GM12878 (cell line): ENCODE data around the gene MACROD2. TPM values are rescaled to one million over a fixed set of nuclear protein-coding genes. Genes with fewer than 3 reads are reported as not detected.

Experiments
- ATAC-seq: fragments of 200-7000 bp; cut with Tn5 transposase; 3 replicates; pipeline ENCODE4 v1.9.1; 2020; ENCODE audit warnings: mild to moderate bottlenecking, moderate library complexity
- BruUV-seq: library from RNA; stranded (reverse); fragments of 400-500 nt; replicated peaks from 2 replicates; lab custom pipeline; 2021; lab: Mats Ljungman, UMichigan
- CTCF ChIA-PET: fragments of 300-600 bp; sonication (Branson Sonifier 250); formaldehyde crosslinking; extraction: SDS; loops from one replicate; lab custom pipeline; 2021; ENCODE audit warnings: inconsistent platforms; lab: Yijun Ruan, JAX
- POLR2A ChIA-PET: fragments of 350-600 bp; formaldehyde crosslinking; extraction: SDS; loops from one replicate; lab custom pipeline; 2021; ENCODE audit warnings: inconsistent platforms; lab: Charles Lee
- RAD21 ChIA-PET: fragments of 300-600 bp; sonication (Branson Sonifier 250); formaldehyde crosslinking; loops from one replicate; lab custom pipeline; 2023; ENCODE audit warnings: antibody characterized with exemption; ENCODE audit not compliant: unreplicated experiment; lab: Charles Lee
- SMC1A ChIA-PET: fragments of 300-600 bp; sonication (Branson Sonifier 250); formaldehyde crosslinking; loops from one replicate; lab custom pipeline; 2023; ENCODE audit not compliant: unreplicated experiment, uncharacterized antibody; lab: Charles Lee
- DNase-seq: peaks from one replicate; pipeline ENCODE4 v3.0.0-alpha.2; 2011; ENCODE audit warnings: low read depth, low spot score
- FAIRE-seq: peaks from 3 replicates; lab custom pipeline; 2011; peaks lifted over from hg19 to GRCh38; lab: Jason Lieb, UNC
- H2AFZ ChIP-seq: 2 replicates; pipeline ENCODE4 v1.6.0; 2011; ENCODE audit warnings: low read depth, low read length, control low read depth; ENCODE audit not compliant: control insufficient read depth
- H3K27ac ChIP-seq: 2 replicates; pipeline ENCODE4 v1.5.1; 2011; ENCODE audit warnings: control low read depth; ENCODE audit not compliant: control insufficient read depth, insufficient read depth
- H3K27me3 ChIP-seq, 2 experiments: replicated peaks in 1 of 2; 2 replicates each; pipeline versions ENCODE4 v1.6.0 to v1.6.1; 2011; ENCODE audit warnings: low read length in 1 of 2; ENCODE audit not compliant: control insufficient read depth in 2 of 2, insufficient read depth in 2 of 2
- H3K36me3 ChIP-seq, 2 experiments: 2 replicates each; pipeline ENCODE4 v1.5.1; 2011; ENCODE audit warnings: low read length in 1 of 2; ENCODE audit not compliant: control insufficient read depth in 2 of 2, insufficient read depth in 2 of 2
- H3K4me1 ChIP-seq: 2 replicates; pipeline ENCODE4 v1.6.1; 2011; ENCODE audit warnings: mild to moderate bottlenecking, low read length, moderate library complexity, mixed read lengths; ENCODE audit not compliant: control insufficient read depth, insufficient read depth
- H3K4me2 ChIP-seq: 2 replicates; pipeline ENCODE4 v1.6.0; 2011; ENCODE audit warnings: control low read depth; ENCODE audit not compliant: control insufficient read depth, insufficient read depth
- H3K4me3 ChIP-seq: fragments of 200-600 bp; sonication (generic); 2 replicates; pipeline ENCODE4 v1.5.1; 2016
- H3K79me2 ChIP-seq: 2 replicates; pipeline ENCODE4 v1.6.0; 2011; ENCODE audit warnings: low read length; ENCODE audit not compliant: control insufficient read depth, insufficient read depth
- H3K9ac ChIP-seq: 2 replicates; pipeline ENCODE4 v1.8.0; 2011; ENCODE audit warnings: low read length, control low read depth, mixed read lengths; ENCODE audit not compliant: control insufficient read depth, insufficient read depth
- H3K9me3 ChIP-seq: replicated peaks from 3 replicates; pipeline ENCODE4 v1.5.1; 2011; ENCODE audit warnings: mild to moderate bottlenecking, low read length; ENCODE audit not compliant: control insufficient read depth, insufficient read depth
- H4K20me1 ChIP-seq: 2 replicates; pipeline ENCODE4 v1.6.0; 2011; ENCODE audit not compliant: control insufficient read depth, insufficient read depth
- BRCA1 ChIP-seq: IDR thresholded peaks from 2 replicates; pipeline ENCODE4 v1.6.1; 2011; ENCODE audit warnings: low read depth, low read length, improper control_type of control experiment
- CBX3 ChIP-seq: fragments of 200-600 bp; sonication (generic); IDR thresholded peaks from 2 replicates; pipeline ENCODE4 v1.6.1; 2016; ENCODE audit warnings: low read depth, borderline replicate concordance
- LARP7 ChIP-seq: fragments of 450-650 bp; IDR thresholded peaks from 2 replicates; pipeline ENCODE4 v1.6.1; 2017; ENCODE audit warnings: mild to moderate bottlenecking
- NFIC ChIP-seq: IDR thresholded peaks from 2 replicates; pipeline ENCODE4 v1.6.1; 2012; ENCODE audit warnings: low read depth, mild to moderate bottlenecking, inconsistent platforms, low read length, moderate library complexity
- PAX5 ChIP-seq: IDR thresholded peaks from 2 replicates; pipeline ENCODE4 v1.6.1; 2011; ENCODE audit warnings: low read depth, low read length, borderline replicate concordance
- POLR2A ChIP-seq: IDR thresholded peaks from 2 replicates; pipeline ENCODE4 v1.6.1; 2011; ENCODE audit warnings: low read depth, mild to moderate bottlenecking, low read length
- POU2F2 ChIP-seq: IDR thresholded peaks from 3 replicates; pipeline ENCODE4 v1.6.1; 2011; ENCODE audit warnings: low read depth, mild to moderate bottlenecking, low read length, borderline replicate concordance
- RAD21 ChIP-seq: IDR thresholded peaks from 2 replicates; pipeline ENCODE4 v1.6.1; 2011; ENCODE audit warnings: mild to moderate bottlenecking, low read depth, low read length, moderate library complexity; ENCODE audit not compliant: insufficient read depth
- SMARCA5 ChIP-seq: fragments of 450-650 bp; IDR thresholded peaks from 2 replicates; pipeline ENCODE4 v1.6.1; 2017; ENCODE audit warnings: mild to moderate bottlenecking
- SPI1 ChIP-seq: IDR thresholded peaks from 2 replicates; pipeline ENCODE4 v1.6.1; 2011; ENCODE audit warnings: low read depth, mild to moderate bottlenecking, low read length, moderate library complexity, borderline replicate concordance; ENCODE audit not compliant: insufficient read depth
- WGBS: methylation state at CpG from one replicate; pipeline ENCODE4 v1.1.6; 2016; ENCODE audit warnings: low lambda C conversion rate; ENCODE audit not compliant: insufficient replicate concordance, insufficient coverage; ENCODE audit errors: missing lambda C conversion rate; 5-methylcytosine and 5-hydroxymethylcytosine counted together
- in situ Hi-C: fragments of 300-500 bp; cut with MboI; formaldehyde crosslinking; loops from 9 replicates; pipeline ENCODE4 v1.14.3; 2018; ENCODE audit warnings: mixed read lengths
- intact Hi-C: fragments of 100-400 bp; cut with micrococcal nuclease; formaldehyde crosslinking; loops from one replicate; pipeline ENCODE4 v1.14.2; 2022; ENCODE audit not compliant: unreplicated experiment
- polyA plus RNA-seq, 11 experiments: library from polyadenylated mRNA; depleted of rRNA in 4 of 11; unstranded in 6 of 11; stranded (reverse) in 5 of 11; fragments of >200 nt; fragmentation: Nextera tagmentation in 4 of 11; fragmentation: Illumina TruSeq in 1 of 11; extraction: Ambion mirVana in 4 of 11; extraction: Trizol in 1 of 11; gene quantifications; 1 replicate in 1 of 11; 2 replicates in 10 of 11; pipeline versions ENCODE4 v1.2.1 to v1.2.3, GENCODE V29; 2011 to 2016; ENCODE audit warnings: inconsistent platforms in 2 of 11, missing spikeins in 2 of 11, low read depth in 1 of 11
- total RNA-seq, 4 experiments: library from RNA; depleted of rRNA in 3 of 4; stranded (reverse); fragments of >200 nt in 3 of 4; fragmentation: Illumina TruSeq in 1 of 4; extraction: Trizol in 1 of 4; gene quantifications; 2 replicates each; pipeline versions ENCODE4 v1.2.1 to v1.2.3, GENCODE V29; 2013 to 2021
- TF ChIP-seq, protein P1 (sequence below): fragments of 450-650 bp; formaldehyde crosslinking; IDR thresholded peaks from 2 replicates; pipeline ENCODE4 v1.4.0; 2020; ENCODE audit warnings: mild to moderate bottlenecking, moderate library complexity

Gene MACROD2
- total and polyA plus RNA-seq, 10 of the 15 experiments (the other 5 are each of a cell fraction or from before 2014, with no cell fraction given), result 1.1 to 21.5 (median 2.2) TPM

GRCh38 chr20:14951707-14952418 is 956.5 kb downstream of the MACROD2 start:
- Histone ChIP-seq H3K9ac (no peak overlapping the region), H3K79me2 (no peaks in the 10 kb centered on the region), H3K4me3 (no peak overlapping the region), H3K4me1 (no peaks in the 10 kb centered on the region), H3K36me3 (no peaks in the 10 kb centered on the region), H3K9me3 (no peaks in the 10 kb centered on the region), H3K4me2 (no peak overlapping the region), H4K20me1 (no peaks in the 10 kb centered on the region), H3K27ac (no peak overlapping the region), H2AFZ (no peak overlapping the region), H3K27me3 (no peaks in the 10 kb centered on the region)
- ATAC-seq, result no peak
- in situ Hi-C loops, result no loop called here
- TF ChIP-seq RAD21 (no peak), SMARCA5 (no peak), NFIC (no peak), SPI1 (no peak), BRCA1 (no peak), POU2F2 (no peak), POLR2A (no peak), PAX5 (no peak), CBX3 (no peak), LARP7 (no peak)
- TF ChIP-seq, protein P1, sequence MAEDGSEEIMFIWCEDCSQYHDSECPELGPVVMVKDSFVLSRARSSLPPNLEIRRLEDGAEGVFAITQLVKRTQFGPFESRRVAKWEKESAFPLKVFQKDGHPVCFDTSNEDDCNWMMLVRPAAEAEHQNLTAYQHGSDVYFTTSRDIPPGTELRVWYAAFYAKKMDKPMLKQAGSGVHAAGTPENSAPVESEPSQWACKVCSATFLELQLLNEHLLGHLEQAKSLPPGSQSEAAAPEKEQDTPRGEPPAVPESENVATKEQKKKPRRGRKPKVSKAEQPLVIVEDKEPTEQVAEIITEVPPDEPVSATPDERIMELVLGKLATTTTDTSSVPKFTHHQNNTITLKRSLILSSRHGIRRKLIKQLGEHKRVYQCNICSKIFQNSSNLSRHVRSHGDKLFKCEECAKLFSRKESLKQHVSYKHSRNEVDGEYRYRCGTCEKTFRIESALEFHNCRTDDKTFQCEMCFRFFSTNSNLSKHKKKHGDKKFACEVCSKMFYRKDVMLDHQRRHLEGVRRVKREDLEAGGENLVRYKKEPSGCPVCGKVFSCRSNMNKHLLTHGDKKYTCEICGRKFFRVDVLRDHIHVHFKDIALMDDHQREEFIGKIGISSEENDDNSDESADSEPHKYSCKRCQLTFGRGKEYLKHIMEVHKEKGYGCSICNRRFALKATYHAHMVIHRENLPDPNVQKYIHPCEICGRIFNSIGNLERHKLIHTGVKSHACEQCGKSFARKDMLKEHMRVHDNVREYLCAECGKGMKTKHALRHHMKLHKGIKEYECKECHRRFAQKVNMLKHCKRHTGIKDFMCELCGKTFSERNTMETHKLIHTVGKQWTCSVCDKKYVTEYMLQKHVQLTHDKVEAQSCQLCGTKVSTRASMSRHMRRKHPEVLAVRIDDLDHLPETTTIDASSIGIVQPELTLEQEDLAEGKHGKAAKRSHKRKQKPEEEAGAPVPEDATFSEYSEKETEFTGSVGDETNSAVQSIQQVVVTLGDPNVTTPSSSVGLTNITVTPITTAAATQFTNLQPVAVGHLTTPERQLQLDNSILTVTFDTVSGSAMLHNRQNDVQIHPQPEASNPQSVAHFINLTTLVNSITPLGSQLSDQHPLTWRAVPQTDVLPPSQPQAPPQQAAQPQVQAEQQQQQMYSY (CRISPR knock-in tag), result no peak
- POLR2A ChIA-PET, result no interaction called here
- SMC1A ChIA-PET, result interaction anchor here (1.0 to 1.4 kb wide), 4 partner anchors 9 to 267 kb away, joined by 3 to 4 read pairs (median 4); no protein-coding TSS in a partner anchor
- WGBS, result 51% methylated on average over 3 of the region's 3 CpGs
- RAD21 ChIA-PET, result interaction anchor here (1.2 kb wide), 1 partner anchor 614 kb away, joined by 3 read pairs; the partner anchor contains the start of gene FLRT3
- CTCF ChIA-PET, result no interaction called here
- intact Hi-C loops, result loop anchor here (10.0 kb wide), 2 partner anchors 283 to 617 kb away; partner anchors contain the start of gene FLRT3
- BruUV-seq, result no TSS peak
- no peak for FAIRE-seq
- no peak for DNase-seq
